GM12878 (cell line): Measurements from ENCODE around the gene EPB41L4A. TPM values are rescaled to one million over a fixed set of nuclear protein-coding genes. Genes with fewer than 3 reads are reported as not detected.

ENCODE experiments used
- ATAC-seq: fragments of 200-7000 bp; cut with Tn5 transposase; 3 replicates; pipeline ENCODE4 v1.9.1; 2020; ENCODE audit warnings: mild to moderate bottlenecking, moderate library complexity
- BruUV-seq: library from RNA; stranded (reverse); fragments of 400-500 nt; replicated peaks from 2 replicates; lab custom pipeline; 2021; lab: Mats Ljungman, UMichigan
- CTCF ChIA-PET: fragments of 300-600 bp; sonication (Branson Sonifier 250); formaldehyde crosslinking; extraction: SDS; loops from one replicate; lab custom pipeline; 2021; ENCODE audit warnings: inconsistent platforms; lab: Yijun Ruan, JAX
- POLR2A ChIA-PET: fragments of 350-600 bp; formaldehyde crosslinking; extraction: SDS; loops from one replicate; lab custom pipeline; 2021; ENCODE audit warnings: inconsistent platforms; lab: Charles Lee
- RAD21 ChIA-PET: fragments of 300-600 bp; sonication (Branson Sonifier 250); formaldehyde crosslinking; loops from one replicate; lab custom pipeline; 2023; ENCODE audit warnings: antibody characterized with exemption; ENCODE audit not compliant: unreplicated experiment; lab: Charles Lee
- SMC1A ChIA-PET: fragments of 300-600 bp; sonication (Branson Sonifier 250); formaldehyde crosslinking; loops from one replicate; lab custom pipeline; 2023; ENCODE audit not compliant: unreplicated experiment, uncharacterized antibody; lab: Charles Lee
- DNase-seq: peaks from one replicate; pipeline ENCODE4 v3.0.0-alpha.2; 2011; ENCODE audit warnings: low read depth, low spot score
- FAIRE-seq: peaks from 3 replicates; lab custom pipeline; 2011; peaks lifted over from hg19 to GRCh38; lab: Jason Lieb, UNC
- H2AFZ ChIP-seq: 2 replicates; pipeline ENCODE4 v1.6.0; 2011; ENCODE audit warnings: low read depth, low read length, control low read depth; ENCODE audit not compliant: control insufficient read depth
- H3K27ac ChIP-seq: 2 replicates; pipeline ENCODE4 v1.5.1; 2011; ENCODE audit warnings: control low read depth; ENCODE audit not compliant: control insufficient read depth, insufficient read depth
- H3K27me3 ChIP-seq, 2 experiments: replicated peaks in 1 of 2; 2 replicates each; pipeline versions ENCODE4 v1.6.0 to v1.6.1; 2011; ENCODE audit warnings: low read length in 1 of 2; ENCODE audit not compliant: control insufficient read depth in 2 of 2, insufficient read depth in 2 of 2
- H3K36me3 ChIP-seq, 2 experiments: 2 replicates each; pipeline ENCODE4 v1.5.1; 2011; ENCODE audit warnings: low read length in 1 of 2; ENCODE audit not compliant: control insufficient read depth in 2 of 2, insufficient read depth in 2 of 2
- H3K4me1 ChIP-seq: 2 replicates; pipeline ENCODE4 v1.6.1; 2011; ENCODE audit warnings: mild to moderate bottlenecking, low read length, moderate library complexity, mixed read lengths; ENCODE audit not compliant: control insufficient read depth, insufficient read depth
- H3K4me2 ChIP-seq: 2 replicates; pipeline ENCODE4 v1.6.0; 2011; ENCODE audit warnings: control low read depth; ENCODE audit not compliant: control insufficient read depth, insufficient read depth
- H3K4me3 ChIP-seq: fragments of 200-600 bp; sonication (generic); 2 replicates; pipeline ENCODE4 v1.5.1; 2016
- H3K79me2 ChIP-seq: 2 replicates; pipeline ENCODE4 v1.6.0; 2011; ENCODE audit warnings: low read length; ENCODE audit not compliant: control insufficient read depth, insufficient read depth
- H3K9ac ChIP-seq: 2 replicates; pipeline ENCODE4 v1.8.0; 2011; ENCODE audit warnings: low read length, control low read depth, mixed read lengths; ENCODE audit not compliant: control insufficient read depth, insufficient read depth
- H3K9me3 ChIP-seq: replicated peaks from 3 replicates; pipeline ENCODE4 v1.5.1; 2011; ENCODE audit warnings: mild to moderate bottlenecking, low read length; ENCODE audit not compliant: control insufficient read depth, insufficient read depth
- H4K20me1 ChIP-seq: 2 replicates; pipeline ENCODE4 v1.6.0; 2011; ENCODE audit not compliant: control insufficient read depth, insufficient read depth
- CBX5 ChIP-seq: sonication (generic); IDR thresholded peaks from 2 replicates; pipeline ENCODE4 v1.6.1; 2016; ENCODE audit warnings: low read depth, moderate library complexity, mild to moderate bottlenecking, inconsistent platforms
- SMAD1 ChIP-seq: fragments of 450-650 bp; IDR thresholded peaks from 2 replicates; pipeline ENCODE4 v1.6.1; 2018; ENCODE audit warnings: mild to moderate bottlenecking, low read depth; ENCODE audit not compliant: partially characterized antibody
- SREBF2 ChIP-seq: IDR thresholded peaks from 2 replicates; pipeline ENCODE4 v1.6.1; 2012; ENCODE audit warnings: mild to moderate bottlenecking, low read length
- TCF7 ChIP-seq: IDR thresholded peaks from 2 replicates; pipeline ENCODE4 v1.6.1; 2014; ENCODE audit warnings: antibody characterized with exemption, borderline replicate concordance
- YBX1 ChIP-seq: fragments of 450-650 bp; IDR thresholded peaks from 2 replicates; pipeline ENCODE4 v1.6.1; 2016; ENCODE audit warnings: antibody characterized with exemption
- WGBS: methylation state at CpG from one replicate; pipeline ENCODE4 v1.1.6; 2016; ENCODE audit warnings: low lambda C conversion rate; ENCODE audit not compliant: insufficient replicate concordance, insufficient coverage; ENCODE audit errors: missing lambda C conversion rate; 5-methylcytosine and 5-hydroxymethylcytosine counted together
- in situ Hi-C: fragments of 300-500 bp; cut with MboI; formaldehyde crosslinking; loops from 9 replicates; pipeline ENCODE4 v1.14.3; 2018; ENCODE audit warnings: mixed read lengths
- intact Hi-C: fragments of 100-400 bp; cut with micrococcal nuclease; formaldehyde crosslinking; loops from one replicate; pipeline ENCODE4 v1.14.2; 2022; ENCODE audit not compliant: unreplicated experiment
- polyA plus RNA-seq, 11 experiments: library from polyadenylated mRNA; depleted of rRNA in 4 of 11; unstranded in 6 of 11; stranded (reverse) in 5 of 11; fragments of >200 nt; fragmentation: Nextera tagmentation in 4 of 11; fragmentation: Illumina TruSeq in 1 of 11; extraction: Ambion mirVana in 4 of 11; extraction: Trizol in 1 of 11; gene quantifications; 1 replicate in 1 of 11; 2 replicates in 10 of 11; pipeline versions ENCODE4 v1.2.1 to v1.2.3, GENCODE V29; 2011 to 2016; ENCODE audit warnings: inconsistent platforms in 2 of 11, missing spikeins in 2 of 11, low read depth in 1 of 11
- total RNA-seq, 4 experiments: library from RNA; depleted of rRNA in 3 of 4; stranded (reverse); fragments of >200 nt in 3 of 4; fragmentation: Illumina TruSeq in 1 of 4; extraction: Trizol in 1 of 4; gene quantifications; 2 replicates each; pipeline versions ENCODE4 v1.2.1 to v1.2.3, GENCODE V29; 2013 to 2021
- TF ChIP-seq, protein P1 (sequence below): fragments of 450-650 bp; IDR thresholded peaks from 2 replicates; pipeline ENCODE4 v1.6.1; 2017; ENCODE audit warnings: mild to moderate bottlenecking, moderate library complexity

The EPB41L4A gene
- total and polyA plus RNA-seq, 10 of the 15 experiments (the other 5 are each of a cell fraction or from before 2014, with no cell fraction given), result 0.10 to 0.67 (median 0.30) TPM

DNA sequence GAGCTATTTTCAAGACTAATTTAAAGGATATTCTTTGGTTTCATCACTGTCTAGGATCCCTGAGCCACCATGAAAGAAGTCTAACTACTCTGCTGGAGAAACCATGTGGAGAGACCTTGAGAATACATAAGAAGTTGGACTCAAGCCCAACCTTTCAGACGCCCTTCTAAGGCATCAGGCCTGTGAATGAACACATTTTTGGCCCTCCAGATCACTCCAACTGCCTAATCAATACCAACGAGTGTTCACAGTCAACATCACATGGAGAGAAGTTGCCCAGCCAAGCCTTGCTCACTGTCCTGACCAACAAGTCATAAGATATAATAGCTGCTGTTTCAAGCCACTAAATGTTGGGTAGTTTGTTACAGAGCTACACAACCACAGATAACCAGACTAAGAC, 100.7 kb downstream of the EPB41L4A start:
- intact Hi-C loops, result no loop called here
- SMC1A ChIA-PET, result interaction anchor here (0.9 kb wide), 1 partner anchor 48 kb away, joined by 3 read pairs; no protein-coding TSS in a partner anchor
- ATAC-seq, result no peak

More for the DNA sequence above, 100.7 kb downstream of the EPB41L4A start:
- no peak overlapping the region for H3K4me2 ChIP-seq
- no peaks in the 10 kb centered on the region; a peak in 1 of 4 replicates for H3K27me3 ChIP-seq
- H3K4me1 ChIP-seq, result no peaks in the 10 kb centered on the region
- ChIA-PET RAD21 (no interaction called here), CTCF (interaction anchor here (1.5 kb wide), 1 partner anchor 211 kb away, joined by 3 read pairs; no protein-coding TSS in a partner anchor), POLR2A (no interaction called here)
- TF ChIP-seq, protein P1, sequence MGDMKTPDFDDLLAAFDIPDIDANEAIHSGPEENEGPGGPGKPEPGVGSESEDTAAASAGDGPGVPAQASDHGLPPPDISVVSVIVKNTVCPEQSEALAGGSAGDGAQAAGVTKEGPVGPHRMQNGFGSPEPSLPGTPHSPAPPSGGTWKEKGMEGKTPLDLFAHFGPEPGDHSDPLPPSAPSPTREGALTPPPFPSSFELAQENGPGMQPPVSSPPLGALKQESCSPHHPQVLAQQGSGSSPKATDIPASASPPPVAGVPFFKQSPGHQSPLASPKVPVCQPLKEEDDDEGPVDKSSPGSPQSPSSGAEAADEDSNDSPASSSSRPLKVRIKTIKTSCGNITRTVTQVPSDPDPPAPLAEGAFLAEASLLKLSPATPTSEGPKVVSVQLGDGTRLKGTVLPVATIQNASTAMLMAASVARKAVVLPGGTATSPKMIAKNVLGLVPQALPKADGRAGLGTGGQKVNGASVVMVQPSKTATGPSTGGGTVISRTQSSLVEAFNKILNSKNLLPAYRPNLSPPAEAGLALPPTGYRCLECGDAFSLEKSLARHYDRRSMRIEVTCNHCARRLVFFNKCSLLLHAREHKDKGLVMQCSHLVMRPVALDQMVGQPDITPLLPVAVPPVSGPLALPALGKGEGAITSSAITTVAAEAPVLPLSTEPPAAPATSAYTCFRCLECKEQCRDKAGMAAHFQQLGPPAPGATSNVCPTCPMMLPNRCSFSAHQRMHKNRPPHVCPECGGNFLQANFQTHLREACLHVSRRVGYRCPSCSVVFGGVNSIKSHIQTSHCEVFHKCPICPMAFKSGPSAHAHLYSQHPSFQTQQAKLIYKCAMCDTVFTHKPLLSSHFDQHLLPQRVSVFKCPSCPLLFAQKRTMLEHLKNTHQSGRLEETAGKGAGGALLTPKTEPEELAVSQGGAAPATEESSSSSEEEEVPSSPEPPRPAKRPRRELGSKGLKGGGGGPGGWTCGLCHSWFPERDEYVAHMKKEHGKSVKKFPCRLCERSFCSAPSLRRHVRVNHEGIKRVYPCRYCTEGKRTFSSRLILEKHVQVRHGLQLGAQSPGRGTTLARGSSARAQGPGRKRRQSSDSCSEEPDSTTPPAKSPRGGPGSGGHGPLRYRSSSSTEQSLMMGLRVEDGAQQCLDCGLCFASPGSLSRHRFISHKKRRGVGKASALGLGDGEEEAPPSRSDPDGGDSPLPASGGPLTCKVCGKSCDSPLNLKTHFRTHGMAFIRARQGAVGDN, result no peak
- no peak for TF ChIP-seq CBX5
- TF ChIP-seq SMAD1, result no peak
- no peak for TF ChIP-seq YBX1
- no peak for TF ChIP-seq SREBF2
- no peak for TF ChIP-seq TCF7
- no peak for DNase-seq
- H3K4me3 ChIP-seq, result no peak overlapping the region
- WGBS, result 8% methylated on average over 2 of the region's 2 CpGs
- in situ Hi-C loops, result no loop called here
- H3K9ac ChIP-seq, result no peak overlapping the region
- H3K9me3 ChIP-seq, result no peaks in the 10 kb centered on the region
- no peak overlapping the region for H3K27ac ChIP-seq
- FAIRE-seq, result no peak
- no peaks in the 10 kb centered on the region for H4K20me1 ChIP-seq
- no TSS peak for BruUV-seq
- H3K79me2 ChIP-seq, result no peaks in the 10 kb centered on the region
- H2AFZ ChIP-seq, result no peak overlapping the region
- H3K36me3 ChIP-seq, result no peaks in the 10 kb centered on the region
